GM12878 (cell line): ENCODE data around the gene CTCFL. TPM values are rescaled to one million over a fixed set of nuclear protein-coding genes. Genes with fewer than 3 reads are reported as not detected.
A peak's percentile ranks its signal among the peaks of the same experiment; 100 is the strongest.

Source experiments
- EZH2 ChIP-seq: IDR thresholded peaks from 2 replicates; pipeline ENCODE4 v1.6.1; 2012; ENCODE audit warnings: low read depth, mild to moderate bottlenecking, control low read depth, inconsistent platforms, low read length, borderline replicate concordance; ENCODE audit not compliant: control insufficient read depth
- HCFC1 ChIP-seq: fragments of 150-350 bp; IDR thresholded peaks from 2 replicates; pipeline ENCODE4 v1.6.1; 2014; ENCODE audit warnings: low read length
- MTA2 ChIP-seq: fragments of 450-650 bp; IDR thresholded peaks from 2 replicates; pipeline ENCODE4 v1.6.1; 2016; ENCODE audit warnings: low read depth, mild to moderate bottlenecking, moderate library complexity
- NR2C2 ChIP-seq: IDR thresholded peaks from 2 replicates; pipeline ENCODE4 v1.6.1; 2011; ENCODE audit warnings: borderline replicate concordance, low read depth; ENCODE audit not compliant: control insufficient read depth, insufficient read length
- RCOR1 ChIP-seq: conservative IDR thresholded peaks from 2 replicates; pipeline ENCODE4 v1.6.1; 2012; ENCODE audit warnings: low read depth, low read length, improper control_type of control experiment
- STAT3 ChIP-seq: IDR thresholded peaks from 2 replicates; pipeline ENCODE4 v1.6.1; 2011; ENCODE audit warnings: low read depth, low read length, improper control_type of control experiment
- TCF3 ChIP-seq: IDR thresholded peaks from 2 replicates; pipeline ENCODE4 v1.6.1; 2012; ENCODE audit warnings: low read depth, mild to moderate bottlenecking, low read length, borderline replicate concordance; ENCODE audit not compliant: insufficient read depth
- polyA plus RNA-seq, 11 experiments: library from polyadenylated mRNA; depleted of rRNA in 4 of 11; unstranded in 6 of 11; stranded (reverse) in 5 of 11; fragments of >200 nt; fragmentation: Nextera tagmentation in 4 of 11; fragmentation: Illumina TruSeq in 1 of 11; extraction: Ambion mirVana in 4 of 11; extraction: Trizol in 1 of 11; gene quantifications; 1 replicate in 1 of 11; 2 replicates in 10 of 11; pipeline versions ENCODE4 v1.2.1 to v1.2.3, GENCODE V29; 2011 to 2016; ENCODE audit warnings: inconsistent platforms in 2 of 11, missing spikeins in 2 of 11, low read depth in 1 of 11
- total RNA-seq, 4 experiments: library from RNA; depleted of rRNA in 3 of 4; stranded (reverse); fragments of >200 nt in 3 of 4; fragmentation: Illumina TruSeq in 1 of 4; extraction: Trizol in 1 of 4; gene quantifications; 2 replicates each; pipeline versions ENCODE4 v1.2.1 to v1.2.3, GENCODE V29; 2013 to 2021
- TF ChIP-seq, protein P1 (sequence below): fragments of 450-650 bp; IDR thresholded peaks from 2 replicates; pipeline ENCODE4 v1.6.1; 2017; ENCODE audit warnings: mild to moderate bottlenecking, low read depth, inconsistent platforms; ENCODE audit not compliant: poor library complexity, severe bottlenecking
- TF ChIP-seq, protein P2 (sequence below): fragments of 450-650 bp; conservative IDR thresholded peaks from 2 replicates; pipeline ENCODE4 v1.6.1; 2017; ENCODE audit warnings: mild to moderate bottlenecking, moderate library complexity
- TF ChIP-seq, protein P3 (sequence below): fragments of 450-650 bp; IDR thresholded peaks from 2 replicates; pipeline ENCODE4 v1.6.1; 2017; ENCODE audit warnings: mild to moderate bottlenecking
- TF ChIP-seq, protein P4 (sequence below): fragments of 450-650 bp; IDR thresholded peaks from 2 replicates; pipeline ENCODE4 v1.6.1; 2018; ENCODE audit warnings: borderline replicate concordance, mild to moderate bottlenecking; ENCODE audit not compliant: partially characterized antibody
- TF ChIP-seq, protein P5 (sequence below): IDR thresholded peaks from 2 replicates; pipeline ENCODE4 v1.6.1; 2011; ENCODE audit warnings: low read depth, mild to moderate bottlenecking, low read length, moderate library complexity, borderline replicate concordance; ENCODE audit errors: extremely low read depth
- TF ChIP-seq, protein P6 (sequence below): fragments of 450-650 bp; formaldehyde crosslinking; IDR thresholded peaks from 2 replicates; pipeline ENCODE4 v1.5.0; 2022; ENCODE audit warnings: mild to moderate bottlenecking, missing genetic modification characterization

The CTCFL gene
- total and polyA plus RNA-seq, 10 of the 15 experiments (the other 5 are each of a cell fraction or from before 2014, with no cell fraction given): 0.06 to 0.20 (median 0.11) TPM; not detected in 4

DNA sequence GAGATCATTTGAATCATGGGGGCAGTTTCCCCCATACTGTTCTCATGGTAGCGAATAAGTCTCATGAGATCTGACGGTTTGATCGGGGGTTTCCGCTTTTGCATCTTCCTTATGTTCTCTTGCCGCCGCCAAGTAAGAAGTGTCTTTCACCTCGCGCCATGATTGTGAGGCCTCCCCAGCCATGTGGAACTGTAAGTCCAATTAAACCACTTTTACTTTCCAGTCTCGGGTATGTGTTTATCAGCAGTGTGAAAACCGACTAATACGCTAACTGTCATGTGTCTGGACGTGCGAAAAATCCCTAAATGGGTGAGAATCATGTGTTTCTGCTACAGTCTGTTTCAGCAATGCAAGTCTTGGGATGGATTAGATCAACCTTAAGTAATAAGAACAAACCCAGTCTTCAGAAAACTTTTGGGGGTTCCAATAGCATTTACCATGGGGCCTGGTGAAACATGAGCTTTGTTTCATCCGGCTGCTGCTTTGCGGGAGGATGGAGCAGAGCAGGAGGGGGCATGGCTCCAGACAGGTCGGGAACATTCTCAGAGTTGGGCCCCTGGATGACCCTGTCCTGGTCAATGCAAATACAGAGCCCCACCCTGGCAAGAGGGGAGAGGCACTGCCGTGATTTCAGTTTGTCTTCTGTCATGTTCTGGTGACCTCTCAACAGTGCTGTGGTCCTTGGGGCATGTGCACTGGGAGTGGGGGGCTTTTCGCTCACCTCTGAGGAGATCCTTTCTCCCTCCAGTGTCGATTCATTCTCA, 41.5 kb downstream of the CTCFL start (continued):
- TF ChIP-seq, protein P1, sequence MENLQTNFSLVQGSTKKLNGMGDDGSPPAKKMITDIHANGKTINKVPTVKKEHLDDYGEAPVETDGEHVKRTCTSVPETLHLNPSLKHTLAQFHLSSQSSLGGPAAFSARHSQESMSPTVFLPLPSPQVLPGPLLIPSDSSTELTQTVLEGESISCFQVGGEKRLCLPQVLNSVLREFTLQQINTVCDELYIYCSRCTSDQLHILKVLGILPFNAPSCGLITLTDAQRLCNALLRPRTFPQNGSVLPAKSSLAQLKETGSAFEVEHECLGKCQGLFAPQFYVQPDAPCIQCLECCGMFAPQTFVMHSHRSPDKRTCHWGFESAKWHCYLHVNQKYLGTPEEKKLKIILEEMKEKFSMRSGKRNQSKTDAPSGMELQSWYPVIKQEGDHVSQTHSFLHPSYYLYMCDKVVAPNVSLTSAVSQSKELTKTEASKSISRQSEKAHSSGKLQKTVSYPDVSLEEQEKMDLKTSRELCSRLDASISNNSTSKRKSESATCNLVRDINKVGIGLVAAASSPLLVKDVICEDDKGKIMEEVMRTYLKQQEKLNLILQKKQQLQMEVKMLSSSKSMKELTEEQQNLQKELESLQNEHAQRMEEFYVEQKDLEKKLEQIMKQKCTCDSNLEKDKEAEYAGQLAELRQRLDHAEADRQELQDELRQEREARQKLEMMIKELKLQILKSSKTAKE: peak; percentile 100
- TF ChIP-seq EZH2 (no peak), MTA2 (peak; percentile 98), HCFC1 (peak; percentile 28; the same call in 1 of the 2 replicates), STAT3 (no peak), RCOR1 (no peak), NR2C2 (no peak), TCF3 (no peak)
- TF ChIP-seq, protein P2, sequence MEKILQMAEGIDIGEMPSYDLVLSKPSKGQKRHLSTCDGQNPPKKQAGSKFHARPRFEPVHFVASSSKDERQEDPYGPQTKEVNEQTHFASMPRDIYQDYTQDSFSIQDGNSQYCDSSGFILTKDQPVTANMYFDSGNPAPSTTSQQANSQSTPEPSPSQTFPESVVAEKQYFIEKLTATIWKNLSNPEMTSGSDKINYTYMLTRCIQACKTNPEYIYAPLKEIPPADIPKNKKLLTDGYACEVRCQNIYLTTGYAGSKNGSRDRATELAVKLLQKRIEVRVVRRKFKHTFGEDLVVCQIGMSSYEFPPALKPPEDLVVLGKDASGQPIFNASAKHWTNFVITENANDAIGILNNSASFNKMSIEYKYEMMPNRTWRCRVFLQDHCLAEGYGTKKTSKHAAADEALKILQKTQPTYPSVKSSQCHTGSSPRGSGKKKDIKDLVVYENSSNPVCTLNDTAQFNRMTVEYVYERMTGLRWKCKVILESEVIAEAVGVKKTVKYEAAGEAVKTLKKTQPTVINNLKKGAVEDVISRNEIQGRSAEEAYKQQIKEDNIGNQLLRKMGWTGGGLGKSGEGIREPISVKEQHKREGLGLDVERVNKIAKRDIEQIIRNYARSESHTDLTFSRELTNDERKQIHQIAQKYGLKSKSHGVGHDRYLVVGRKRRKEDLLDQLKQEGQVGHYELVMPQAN: no peak
- TF ChIP-seq, protein P3, sequence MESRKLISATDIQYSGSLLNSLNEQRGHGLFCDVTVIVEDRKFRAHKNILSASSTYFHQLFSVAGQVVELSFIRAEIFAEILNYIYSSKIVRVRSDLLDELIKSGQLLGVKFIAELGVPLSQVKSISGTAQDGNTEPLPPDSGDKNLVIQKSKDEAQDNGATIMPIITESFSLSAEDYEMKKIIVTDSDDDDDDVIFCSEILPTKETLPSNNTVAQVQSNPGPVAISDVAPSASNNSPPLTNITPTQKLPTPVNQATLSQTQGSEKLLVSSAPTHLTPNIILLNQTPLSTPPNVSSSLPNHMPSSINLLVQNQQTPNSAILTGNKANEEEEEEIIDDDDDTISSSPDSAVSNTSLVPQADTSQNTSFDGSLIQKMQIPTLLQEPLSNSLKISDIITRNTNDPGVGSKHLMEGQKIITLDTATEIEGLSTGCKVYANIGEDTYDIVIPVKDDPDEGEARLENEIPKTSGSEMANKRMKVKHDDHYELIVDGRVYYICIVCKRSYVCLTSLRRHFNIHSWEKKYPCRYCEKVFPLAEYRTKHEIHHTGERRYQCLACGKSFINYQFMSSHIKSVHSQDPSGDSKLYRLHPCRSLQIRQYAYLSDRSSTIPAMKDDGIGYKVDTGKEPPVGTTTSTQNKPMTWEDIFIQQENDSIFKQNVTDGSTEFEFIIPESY: no peak
- TF ChIP-seq, protein P4, sequence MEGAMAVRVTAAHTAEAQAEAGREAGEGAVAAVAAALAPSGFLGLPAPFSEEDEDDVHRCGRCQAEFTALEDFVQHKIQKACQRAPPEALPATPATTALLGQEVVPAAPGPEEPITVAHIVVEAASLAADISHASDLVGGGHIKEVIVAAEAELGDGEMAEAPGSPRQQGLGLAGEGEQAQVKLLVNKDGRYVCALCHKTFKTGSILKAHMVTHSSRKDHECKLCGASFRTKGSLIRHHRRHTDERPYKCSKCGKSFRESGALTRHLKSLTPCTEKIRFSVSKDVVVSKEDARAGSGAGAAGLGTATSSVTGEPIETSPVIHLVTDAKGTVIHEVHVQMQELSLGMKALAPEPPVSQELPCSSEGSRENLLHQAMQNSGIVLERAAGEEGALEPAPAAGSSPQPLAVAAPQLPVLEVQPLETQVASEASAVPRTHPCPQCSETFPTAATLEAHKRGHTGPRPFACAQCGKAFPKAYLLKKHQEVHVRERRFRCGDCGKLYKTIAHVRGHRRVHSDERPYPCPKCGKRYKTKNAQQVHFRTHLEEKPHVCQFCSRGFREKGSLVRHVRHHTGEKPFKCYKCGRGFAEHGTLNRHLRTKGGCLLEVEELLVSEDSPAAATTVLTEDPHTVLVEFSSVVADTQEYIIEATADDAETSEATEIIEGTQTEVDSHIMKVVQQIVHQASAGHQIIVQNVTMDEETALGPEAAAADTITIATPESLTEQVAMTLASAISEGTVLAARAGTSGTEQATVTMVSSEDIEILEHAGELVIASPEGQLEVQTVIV: no peak
- TF ChIP-seq, protein P5, sequence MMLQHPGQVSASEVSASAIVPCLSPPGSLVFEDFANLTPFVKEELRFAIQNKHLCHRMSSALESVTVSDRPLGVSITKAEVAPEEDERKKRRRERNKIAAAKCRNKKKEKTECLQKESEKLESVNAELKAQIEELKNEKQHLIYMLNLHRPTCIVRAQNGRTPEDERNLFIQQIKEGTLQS: no peak
- TF ChIP-seq, protein P6, sequence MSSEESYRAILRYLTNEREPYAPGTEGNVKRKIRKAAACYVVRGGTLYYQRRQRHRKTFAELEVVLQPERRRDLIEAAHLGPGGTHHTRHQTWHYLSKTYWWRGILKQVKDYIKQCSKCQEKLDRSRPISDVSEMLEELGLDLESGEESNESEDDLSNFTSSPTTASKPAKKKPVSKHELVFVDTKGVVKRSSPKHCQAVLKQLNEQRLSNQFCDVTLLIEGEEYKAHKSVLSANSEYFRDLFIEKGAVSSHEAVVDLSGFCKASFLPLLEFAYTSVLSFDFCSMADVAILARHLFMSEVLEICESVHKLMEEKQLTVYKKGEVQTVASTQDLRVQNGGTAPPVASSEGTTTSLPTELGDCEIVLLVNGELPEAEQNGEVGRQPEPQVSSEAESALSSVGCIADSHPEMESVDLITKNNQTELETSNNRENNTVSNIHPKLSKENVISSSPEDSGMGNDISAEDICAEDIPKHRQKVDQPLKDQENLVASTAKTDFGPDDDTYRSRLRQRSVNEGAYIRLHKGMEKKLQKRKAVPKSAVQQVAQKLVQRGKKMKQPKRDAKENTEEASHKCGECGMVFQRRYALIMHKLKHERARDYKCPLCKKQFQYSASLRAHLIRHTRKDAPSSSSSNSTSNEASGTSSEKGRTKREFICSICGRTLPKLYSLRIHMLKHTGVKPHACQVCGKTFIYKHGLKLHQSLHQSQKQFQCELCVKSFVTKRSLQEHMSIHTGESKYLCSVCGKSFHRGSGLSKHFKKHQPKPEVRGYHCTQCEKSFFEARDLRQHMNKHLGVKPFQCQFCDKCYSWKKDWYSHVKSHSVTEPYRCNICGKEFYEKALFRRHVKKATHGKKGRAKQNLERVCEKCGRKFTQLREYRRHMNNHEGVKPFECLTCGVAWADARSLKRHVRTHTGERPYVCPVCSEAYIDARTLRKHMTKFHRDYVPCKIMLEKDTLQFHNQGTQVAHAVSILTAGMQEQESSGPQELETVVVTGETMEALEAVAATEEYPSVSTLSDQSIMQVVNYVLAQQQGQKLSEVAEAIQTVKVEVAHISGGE (CRISPR knock-in tag): no peak
